ENCODE measurements around the gene EPHA4.

Gene EPHA4

DNA sequence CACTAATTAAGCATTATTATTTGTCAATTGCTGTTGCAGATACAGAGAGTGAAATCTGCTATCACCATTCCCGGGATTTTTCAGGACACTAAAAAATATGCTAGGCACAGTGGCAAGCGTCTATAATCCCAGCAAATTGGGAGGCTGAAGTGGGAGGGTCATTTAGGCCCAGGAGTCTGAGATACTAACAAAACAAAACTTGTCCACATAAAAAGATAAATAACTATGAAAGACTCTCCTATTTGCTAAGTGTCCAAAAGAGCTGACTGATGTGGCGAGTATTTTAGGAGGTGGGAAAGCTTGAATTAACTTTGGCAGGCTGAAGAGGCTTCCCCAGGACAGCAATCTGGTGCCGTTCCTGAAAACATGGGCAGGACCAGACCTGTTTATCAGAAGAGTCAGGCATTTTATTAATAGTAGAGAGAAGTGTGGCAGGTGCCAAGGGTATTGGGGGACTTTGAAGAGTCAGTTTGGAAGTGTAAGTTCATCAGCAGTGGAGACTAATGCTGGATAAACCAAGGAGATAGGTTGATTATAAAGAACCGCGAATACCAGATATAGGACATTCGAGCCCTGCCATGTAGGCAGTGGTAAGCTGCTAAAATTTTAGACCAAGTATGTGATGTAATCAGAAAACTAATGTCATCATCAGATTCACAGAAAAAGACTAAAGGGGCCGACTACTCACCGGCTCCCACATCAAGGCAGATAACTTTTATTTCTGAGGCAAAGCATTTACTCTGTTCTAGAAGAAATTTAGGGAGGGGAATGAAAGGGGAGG is 201.8 kb downstream of the EPHA4 start:
- Mint-ChIP-seq H3K4me1 (no peaks in the 10 kb centered on the region), H3K36me3 (ENCODE audit: low read depth) (no peaks in the 10 kb centered on the region), H3K4me3 (no peak overlapping the region), H3K27ac (no peak overlapping the region), H3K27me3 (peaks cover 2% of the 10 kb centered on the region), H3K9me3 (no peaks in the 10 kb centered on the region)
- ATAC-seq (no peak), DNase-seq (no peak)
